Astrocyte of the hippocampus (primary cell): Measurements from ENCODE around the gene UPF2.

ENCODE experiments used
- DNase-seq: peaks from one replicate; pipeline ENCODE4 v3.0.0; 2011; ENCODE audit warnings: low read depth, low spot score

Gene UPF2

DNA sequence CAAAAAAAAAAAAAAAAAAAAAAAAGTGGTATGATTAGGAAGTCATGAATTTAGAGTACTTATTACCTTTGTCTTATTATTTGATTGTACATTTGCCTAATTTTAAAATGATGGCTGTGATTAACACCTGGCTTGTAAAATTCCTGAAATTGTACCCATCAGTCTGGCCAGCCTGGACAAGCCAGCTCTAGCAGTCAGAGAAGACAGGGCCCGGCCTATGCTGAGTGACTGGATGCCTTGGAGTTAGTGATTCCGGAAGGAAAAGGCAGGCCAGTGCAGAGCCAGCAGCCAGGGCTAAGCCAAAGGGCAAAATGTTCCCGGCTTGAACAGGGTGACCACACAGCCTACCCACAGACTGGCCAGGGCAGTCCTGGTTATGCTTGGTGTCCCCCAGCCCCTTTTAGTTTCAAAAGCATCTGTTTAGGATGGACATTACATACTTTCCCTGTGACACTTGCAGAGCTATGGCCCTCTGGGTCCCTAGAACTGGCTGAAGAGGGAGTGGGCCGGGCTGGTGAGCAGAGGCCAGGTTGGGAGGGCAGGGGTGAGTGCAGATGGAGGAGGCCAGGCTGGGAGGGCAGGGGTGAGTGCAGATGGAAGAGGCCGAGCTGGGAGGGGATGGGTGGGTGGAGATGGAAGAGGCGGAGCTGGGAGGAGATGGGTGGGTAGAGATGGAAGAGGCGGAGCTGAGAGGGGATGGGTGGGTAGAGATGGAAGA, 157.7 kb downstream of the UPF2 start:
- DNase-seq: no peak

DNA sequence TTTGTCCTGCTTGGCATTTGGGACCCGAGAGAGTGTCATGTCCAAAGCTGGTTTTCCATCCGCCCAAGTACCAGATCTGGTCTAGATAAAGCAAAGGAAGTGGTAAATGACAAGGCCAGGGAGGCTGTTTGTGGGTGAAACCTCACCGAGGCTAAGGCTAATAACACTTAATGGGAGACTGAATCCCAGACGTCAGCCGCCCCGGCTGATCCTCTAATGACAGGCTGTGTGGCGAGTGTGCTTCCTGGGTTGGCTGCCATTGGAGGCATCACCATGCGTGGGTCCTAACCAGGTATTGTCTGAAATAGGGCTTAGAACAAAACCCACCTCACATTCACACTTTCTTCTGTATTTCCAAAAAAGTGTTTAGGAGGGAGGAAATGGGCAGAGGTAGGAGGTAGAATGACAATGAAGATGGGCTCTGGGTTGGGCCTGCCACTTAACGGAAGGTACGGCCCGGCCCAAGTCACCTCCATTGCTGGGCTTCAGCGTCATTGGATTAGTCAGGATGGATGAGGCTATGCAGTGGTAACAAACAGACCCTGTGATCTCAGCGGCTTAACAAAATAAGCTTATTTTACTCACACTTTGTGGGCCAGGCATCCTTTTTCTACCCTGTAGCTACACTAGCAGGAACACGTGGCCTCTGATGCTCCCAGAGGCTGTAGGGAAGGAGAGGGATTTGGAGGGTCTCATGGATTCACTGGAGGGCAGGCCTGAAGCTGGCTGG, 159.8 kb downstream of the UPF2 start:
- no peak for DNase-seq

DNA sequence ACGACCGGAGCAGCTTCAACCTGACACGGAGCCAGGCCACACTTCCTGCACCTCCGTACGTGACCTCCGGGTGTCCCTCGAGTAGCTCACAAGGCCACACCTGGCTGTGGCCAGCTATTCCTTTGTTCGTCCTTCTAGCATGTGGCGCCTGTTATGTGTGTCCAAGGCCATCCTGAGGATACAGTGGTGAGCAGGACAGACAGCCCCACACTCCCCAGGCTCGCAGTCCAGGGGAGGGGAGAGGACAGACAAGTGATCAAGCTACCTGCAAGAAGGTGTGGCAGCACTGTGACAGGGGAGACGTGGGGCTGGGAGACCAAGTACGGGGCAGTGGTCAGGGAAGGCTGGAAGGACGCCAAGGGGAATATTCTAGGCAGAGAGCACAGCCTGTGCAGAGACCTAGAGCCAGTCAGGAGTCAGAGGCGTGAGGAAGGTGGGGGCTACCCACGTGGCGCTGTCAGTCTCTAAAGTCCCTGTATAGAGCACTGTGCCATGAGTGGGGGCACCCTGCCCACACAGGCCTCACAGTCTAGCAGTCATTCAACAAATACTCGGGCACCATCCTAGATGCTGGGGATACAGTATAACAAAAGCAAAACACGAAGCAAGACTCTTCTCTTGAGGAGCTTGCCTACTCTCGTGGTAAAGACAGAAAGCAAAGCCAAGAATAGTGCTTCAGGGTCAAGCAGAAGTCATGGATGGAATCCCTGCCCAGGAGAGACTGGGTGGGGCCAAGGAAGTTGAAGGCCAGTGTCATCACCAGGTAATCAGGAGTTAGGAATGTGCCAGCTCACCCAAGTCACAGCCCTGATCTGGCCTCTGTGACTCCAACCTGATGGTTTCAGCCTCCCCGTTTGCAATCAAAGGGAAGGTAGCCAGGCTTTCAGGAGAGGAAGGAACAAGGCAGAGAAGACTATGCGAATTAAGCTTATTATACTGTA, 160.9 kb downstream of the UPF2 start:
- DNase-seq: no peak

DNA sequence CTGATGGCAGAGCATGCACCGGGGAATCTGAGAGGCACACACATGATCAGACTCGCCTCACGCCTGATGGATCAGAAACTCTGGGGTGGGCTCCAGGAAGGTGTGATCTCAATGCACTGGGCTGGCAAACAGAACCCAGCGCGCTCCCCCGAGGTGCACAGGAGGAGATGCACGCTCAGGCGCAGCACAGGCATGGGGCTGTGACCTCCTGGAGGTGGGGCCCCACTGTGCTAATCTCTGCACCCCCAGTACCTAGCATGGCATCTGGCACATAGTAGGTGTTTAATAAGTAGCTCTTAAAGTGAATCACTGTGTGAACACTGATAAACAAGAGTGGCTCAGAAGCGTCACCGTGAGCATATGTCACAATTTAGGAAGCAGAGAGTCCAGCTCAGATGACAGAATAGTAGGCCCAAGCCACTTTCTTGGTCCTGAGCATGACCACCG, 161.6 kb downstream of the UPF2 start:
- DNase-seq: no peak

DNA sequence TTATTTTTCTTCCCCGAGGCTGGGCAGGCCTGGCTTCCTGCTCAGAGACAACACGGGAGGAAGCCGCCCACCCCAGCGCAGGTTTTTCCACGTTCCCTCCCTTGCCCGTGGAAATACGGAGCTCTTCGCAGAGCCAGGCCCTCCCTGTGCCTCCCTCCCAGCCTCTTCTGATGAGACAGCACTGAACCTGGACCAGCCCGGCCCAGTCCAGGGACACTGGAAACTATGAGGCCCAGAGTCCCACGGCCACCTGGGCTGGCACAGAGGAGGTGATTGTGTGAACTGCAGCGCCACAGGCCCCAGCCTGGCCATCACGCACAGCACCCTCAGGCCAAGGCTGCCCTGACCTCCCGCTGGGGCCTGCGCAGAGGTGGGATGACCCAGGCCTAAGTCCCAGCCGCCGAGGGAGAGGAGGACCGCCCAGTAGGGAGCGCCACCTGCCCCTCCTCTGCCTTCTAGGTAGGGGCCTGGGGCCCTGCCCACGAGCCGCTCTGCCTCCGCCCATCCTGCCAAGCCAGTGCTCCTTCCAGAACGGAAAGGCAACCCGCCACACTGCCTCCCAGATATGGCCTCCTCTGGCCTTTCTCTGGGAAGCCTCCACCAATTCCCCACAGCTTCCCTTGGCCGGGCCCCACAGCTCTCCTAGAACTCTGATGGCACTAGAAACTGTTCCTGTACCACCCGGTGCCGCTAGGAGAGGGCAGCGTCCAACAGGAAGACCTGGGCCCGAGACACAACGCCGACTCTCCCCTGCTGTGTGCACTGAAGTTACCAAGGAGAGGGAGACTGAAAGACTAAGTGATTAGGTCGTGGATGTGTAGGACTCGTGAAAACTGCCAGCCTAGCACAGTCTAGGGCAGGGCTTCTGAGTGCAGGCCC, 162.2 kb downstream of the UPF2 start:
- no peak for DNase-seq

DNA sequence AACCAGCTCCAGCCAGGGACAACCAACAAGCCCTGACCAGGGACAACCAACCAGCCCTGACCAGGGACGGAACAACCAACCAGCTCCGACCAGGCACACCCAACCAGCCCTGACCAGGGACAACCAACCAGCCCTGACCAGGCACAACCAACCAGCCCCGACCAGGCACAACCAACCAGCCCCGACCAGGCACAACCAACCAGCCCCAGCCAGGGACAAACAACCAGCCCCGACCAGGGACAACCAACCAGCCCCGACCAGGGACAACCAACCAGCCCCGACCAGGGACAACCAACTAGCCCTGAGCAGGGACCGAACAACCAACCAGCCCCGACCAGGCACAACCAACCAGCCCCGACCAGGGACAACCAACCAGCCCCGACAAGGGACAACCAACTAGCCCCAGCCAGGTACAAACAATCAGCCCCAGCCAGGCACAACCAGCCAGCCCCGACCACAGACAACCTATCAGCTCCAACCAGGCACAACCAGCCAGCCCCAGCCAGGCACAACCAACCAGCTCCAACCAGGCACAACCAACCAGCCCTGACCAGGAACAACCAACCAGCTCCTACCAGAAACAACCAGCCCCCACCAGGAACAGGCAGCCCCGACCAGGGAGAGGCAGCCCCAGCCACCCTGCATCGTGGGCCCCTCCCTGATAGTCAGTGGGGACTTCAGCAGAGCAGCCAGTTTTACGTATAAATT, 163.1 kb downstream of the UPF2 start:
- DNase-seq: no peak

DNA sequence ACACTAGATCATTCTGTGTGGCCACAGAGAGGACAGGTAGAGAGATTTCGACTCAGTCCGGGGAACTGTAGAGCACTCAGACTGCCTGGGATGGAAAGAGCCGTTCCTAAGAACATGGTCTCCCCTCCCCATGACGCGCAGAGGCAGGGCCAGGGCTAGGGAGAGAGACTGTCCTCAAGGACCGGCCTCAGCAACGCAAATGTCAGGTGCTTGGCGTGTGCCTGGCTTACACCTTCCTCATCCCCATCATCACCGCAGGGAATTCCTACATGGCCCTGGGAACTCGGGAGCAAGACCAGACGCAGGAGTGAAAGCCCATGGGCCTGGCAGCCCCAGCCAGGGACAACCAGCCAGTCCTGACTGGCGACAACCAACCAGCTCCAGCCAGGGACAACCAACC, 163.8 kb downstream of the UPF2 start:
- no peak for DNase-seq

DNA sequence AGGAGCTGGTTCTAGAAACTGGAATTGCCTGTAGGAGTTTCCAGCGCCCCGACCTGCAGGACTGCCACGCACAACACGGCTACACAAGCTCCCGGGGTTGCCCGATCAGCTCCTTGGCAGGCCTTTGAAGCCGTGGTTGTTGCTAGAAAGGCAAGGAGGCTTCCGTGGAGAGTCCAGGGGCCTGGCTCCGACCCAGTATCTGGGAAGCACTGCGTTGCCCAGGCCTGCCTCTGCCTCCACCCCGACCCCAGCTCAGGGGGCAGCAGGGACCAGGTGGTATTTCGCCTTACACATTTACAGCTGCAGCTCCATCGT, 165.1 kb downstream of the UPF2 start:
- DNase-seq: no peak

DNA sequence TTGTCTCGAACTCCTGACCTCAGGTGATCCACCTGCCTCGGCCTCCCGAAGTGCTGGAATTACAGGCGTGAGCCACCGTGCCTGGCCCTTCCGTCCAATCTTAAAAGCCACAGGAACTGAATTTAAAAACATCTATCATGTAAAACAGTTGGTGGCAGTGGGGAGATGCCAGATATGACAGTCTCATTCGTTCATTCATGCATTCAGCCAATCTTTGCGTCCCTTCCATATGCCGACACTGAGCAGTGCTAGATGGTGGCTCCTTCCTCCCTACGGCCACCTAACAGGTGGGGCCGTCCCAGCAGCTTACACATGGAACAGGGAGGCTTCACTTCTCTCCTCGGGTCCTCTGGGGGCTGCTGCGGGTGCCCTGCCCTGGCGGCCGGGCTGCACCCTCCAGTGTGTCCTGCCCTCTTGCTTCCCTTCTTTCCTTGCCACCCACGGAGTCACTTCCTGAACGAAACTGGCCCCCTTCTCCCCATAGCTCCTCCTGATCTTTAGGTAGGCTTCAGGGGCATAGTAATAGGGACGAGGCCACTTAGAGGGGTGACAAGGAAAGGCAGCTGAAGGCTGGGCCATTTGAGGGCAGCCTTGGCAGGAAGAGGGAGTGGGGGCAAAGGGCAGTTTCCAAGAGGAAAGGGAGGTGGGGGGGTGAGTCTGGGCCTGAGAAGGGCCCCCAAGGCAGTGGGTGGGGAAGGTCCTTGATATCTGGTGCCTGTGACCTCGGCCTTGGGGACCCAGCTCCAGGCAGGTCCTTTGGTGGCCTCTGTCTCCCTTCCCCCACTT, 165.6 kb downstream of the UPF2 start:
- no peak for DNase-seq

DNA sequence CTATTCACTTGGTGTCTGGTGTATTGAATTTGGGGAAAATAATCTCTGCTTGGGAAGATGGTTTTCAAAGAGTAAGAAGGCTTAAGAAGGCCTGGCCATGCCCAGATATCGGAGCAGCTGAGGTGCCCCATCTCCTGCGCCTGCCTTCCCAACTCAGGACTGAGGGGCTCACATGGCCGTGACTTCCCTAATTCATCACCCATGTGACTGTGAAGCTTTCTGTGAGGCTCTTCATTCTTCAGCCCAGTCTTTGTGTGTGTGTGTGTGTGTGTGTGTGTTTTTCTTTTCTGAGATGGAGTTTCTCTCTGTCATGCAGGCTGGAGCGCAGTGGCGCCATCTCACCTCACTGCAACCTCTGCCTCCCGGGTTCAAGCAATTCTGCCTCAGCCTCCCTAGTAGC, 166.3 kb downstream of the UPF2 start:
- DNase-seq: no peak

DNA sequence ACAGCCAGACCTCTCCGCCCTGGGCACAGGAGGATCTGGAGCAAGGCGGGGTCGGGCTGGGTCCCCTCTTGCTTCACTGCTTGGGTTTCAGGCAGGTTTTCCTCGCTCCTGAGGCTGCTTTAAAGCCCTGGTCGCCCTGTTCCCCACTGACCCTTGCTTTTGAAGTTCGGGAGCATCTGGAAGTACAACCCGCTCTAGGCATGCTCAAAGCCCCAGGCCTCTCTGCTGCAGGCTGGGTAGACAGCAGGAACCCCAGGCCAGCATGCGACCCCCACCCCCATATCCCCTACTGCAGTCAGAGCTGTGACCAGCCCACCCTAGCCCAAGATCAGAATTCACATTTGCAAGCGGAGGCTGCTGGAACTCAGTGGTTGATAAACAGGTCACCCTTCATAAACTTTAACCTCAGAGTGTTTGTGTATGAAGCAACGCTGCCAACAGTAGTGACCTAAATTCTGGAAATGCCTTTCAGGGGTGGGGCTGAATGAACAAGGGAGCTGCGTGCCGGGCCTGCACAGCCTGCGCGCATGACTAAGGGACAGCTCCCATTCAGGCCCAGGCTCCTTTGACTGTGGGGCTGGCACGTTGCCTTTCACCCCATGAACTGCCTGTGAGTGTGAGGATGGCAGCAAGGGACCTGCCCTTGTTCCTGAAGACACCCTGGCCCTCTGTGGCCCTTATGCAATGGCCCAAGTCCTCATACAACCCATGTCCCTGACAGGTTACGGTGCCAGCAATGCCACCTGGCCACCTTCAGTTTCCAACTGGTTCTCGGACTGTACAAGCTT, 166.9 kb downstream of the UPF2 start:
- DNase-seq: peak; percentile 91

DNA sequence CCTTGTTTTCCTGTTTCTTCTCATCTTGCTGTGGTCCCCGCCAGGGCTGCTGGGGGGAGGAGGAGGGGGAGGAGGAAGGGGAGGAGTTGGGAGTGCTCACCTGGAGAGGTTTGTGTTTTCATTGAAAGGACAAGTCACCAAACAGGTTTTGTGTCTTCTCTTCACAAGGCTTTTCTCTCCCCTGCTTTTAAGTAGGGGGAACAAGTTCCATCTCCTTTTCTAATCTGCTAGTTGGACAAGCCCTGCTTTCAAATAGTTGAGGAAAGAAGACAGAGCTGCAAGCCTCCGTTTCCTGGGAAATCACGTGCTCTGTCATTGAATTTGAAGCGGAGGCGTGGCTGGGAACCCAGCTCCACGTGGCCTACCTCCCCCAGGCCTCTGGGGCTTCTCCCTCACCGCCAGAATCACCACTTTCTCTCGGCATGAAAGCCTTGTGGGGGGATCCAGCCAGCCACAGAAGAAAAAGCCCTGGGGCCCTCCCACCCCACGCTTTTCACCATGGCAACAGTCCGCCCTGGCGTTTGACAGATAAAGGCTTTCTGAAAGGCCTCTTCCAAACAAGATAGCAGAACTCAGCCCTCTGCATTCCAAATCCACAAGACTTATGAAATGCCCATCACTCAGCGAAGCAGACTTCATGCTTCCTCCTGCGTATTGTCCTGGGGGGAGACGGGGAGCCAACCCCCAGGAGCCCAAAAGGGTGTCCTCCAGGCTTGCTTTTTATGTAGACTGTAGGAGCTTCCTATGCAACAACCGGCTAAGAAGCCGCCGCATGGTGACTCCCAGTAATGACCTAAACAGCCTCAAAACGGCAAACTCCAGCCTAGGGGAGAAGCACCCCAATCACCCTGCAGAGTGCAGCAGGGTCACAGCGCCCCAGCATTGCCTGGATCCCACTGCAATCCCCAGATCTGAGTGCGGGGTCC, 167.8 kb downstream of the UPF2 start:
- peak; percentile 65 for DNase-seq

DNA sequence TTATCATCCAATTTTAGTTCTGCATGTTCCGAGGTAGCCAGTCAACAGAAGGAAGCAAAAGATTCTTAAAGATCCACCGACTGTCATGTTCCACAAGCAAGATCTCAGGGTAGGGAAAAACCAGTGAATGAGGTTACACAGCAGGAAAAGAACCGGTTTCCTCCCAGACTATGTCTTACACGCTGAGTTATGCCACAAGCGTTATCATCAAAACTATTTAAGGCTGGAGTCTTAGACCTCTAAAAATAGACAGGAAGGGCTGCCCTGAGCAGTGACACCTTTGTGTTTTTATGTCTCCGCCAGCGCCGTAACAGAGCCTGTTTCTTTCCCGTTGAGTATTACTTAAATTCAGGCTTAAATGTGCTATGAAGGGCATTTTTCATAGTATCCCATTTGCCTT, 171.1 kb downstream of the UPF2 start:
- DNase-seq: no peak

DNA sequence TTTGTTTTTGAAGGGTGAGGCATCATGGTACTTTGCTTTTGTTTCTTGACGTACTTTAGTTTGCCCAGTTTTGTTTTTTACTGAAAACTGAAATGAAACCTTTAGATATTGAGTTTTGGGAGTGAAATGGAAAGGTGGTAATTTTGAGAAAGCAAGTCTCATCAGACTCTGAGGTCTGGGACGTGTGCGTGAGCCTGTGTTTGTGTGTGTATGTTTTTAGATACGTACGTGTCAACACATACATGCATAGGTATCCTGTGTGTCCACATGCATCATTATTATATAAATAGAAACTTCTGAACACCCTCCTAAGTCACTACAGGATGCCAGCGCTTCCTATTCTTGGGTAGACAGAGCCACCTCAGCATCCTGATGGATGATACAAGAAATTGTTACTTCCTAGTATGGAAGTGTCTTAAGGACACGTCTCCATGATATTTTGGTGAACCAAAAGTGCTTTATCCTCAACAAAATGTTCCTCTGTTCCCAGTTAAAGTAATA, 171.7 kb downstream of the UPF2 start:
- no peak for DNase-seq

DNA sequence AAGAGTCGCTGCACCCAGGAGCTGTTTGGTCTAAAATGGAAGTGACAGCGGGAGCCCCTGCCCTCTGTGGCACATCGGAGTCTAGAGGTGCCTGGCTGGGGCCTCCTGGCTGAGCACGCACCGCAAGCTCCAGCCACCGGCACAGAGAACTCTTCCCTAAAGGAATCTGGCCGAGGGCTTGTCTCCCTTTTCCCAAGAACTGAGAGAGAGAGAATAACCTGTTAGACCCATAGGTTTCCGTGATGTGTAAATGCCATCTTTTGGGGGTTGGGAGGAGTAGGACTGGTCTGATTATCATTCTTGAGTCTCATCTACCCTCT, 172.2 kb downstream of the UPF2 start:
- no peak for DNase-seq
